Measurements from ENCODE around the gene UBE2L3.
"Not testable (repeated sequence)": the region's sequence is repeated elsewhere in the genome, so short reads cannot be mapped to it uniquely, and the experiment has no call there.

The UBE2L3 gene

DNA sequence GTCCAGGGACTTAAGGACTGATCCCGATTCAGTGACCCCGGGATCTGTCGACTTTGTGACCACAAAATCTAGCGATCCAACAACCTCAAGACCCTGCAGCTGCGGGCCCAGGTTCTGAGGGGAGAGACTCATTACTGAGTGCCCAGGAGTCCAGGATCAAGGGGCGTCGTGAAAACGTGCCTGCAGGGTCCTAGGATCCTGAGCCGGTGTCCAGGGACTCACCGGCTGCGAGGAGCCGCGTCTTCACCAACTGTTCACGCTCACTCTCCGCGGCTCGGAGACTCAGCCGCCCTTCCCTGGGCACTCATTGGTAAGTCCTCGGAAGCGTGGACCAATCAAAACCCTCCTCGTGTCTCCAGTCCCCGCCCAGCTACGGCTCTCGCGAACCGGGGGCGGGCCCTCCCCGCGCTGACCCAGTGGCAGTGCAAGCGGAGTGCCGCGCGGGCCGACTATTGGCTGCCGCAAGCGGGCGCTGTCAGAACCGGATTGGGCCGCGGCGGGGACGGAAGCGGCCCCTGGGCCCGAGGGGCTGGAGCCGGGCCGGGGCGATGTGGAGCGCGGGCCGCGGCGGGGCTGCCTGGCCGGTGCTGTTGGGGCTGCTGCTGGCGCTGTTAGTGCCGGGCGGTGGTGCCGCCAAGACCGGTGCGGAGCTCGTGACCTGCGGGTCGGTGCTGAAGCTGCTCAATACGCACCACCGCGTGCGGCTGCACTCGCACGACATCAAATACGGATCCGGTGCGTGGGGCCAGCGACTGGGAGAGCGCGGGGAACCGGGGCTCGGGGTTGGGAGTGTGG lies 74.5 kb downstream of the UBE2L3 start, which contains the start of gene SDF2L1:
TSS of gene SDF2L1 (plus strand) at position 514 of the 795 bp plus-strand sequence. CDS start at position 549, 35 bp downstream.
- in situ Hi-C loops (cut with HindIII; ENCODE audit: low pct_unique_long_range_greater_than_20kb, low sequenced_read_pairs), result no loop called here

DNA sequence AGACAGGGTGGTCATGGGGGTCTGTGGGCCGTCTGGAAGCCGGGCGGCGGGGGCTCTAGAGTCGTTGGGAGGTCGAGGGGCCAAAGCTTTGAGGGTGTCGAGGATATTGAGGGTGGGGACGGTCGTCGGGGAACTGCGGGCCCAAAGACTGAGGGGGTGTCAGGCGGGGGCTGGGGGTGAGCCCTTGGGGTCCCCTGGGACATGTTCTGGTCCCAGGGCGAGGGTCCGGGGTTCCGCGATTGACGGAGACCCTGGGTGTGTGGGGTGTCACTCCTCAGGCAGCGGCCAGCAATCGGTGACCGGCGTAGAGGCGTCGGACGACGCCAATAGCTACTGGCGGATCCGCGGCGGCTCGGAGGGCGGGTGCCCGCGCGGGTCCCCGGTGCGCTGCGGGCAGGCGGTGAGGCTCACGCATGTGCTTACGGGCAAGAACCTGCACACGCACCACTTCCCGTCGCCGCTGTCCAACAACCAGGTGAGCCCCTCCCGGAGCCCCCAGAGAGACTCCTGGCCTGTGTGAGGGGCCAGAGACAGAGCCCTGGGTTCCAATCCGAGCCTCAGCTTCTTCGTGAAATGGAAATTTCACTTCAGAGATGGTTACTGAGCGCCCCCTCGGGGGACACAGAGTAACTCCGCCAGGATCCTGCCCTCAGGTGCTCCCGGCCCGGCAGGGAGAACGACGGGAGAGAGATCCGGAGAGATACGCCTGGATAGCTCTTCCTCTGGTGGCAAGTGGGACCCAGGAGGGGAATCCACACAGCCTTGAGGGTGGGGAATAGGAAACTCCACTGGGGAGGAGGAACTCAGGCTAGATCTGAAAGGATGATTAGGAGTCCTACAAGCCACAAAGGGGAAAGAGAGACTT lies 75.3 kb downstream of the UBE2L3 start:
- in situ Hi-C loops (cut with HindIII; ENCODE audit: low pct_unique_long_range_greater_than_20kb, low sequenced_read_pairs), result no loop called here
- peak in 1 of 2 experiments; percentile 75 for DNase-seq (ENCODE audit: low read depth in 1 of 2, low spot score in 1 of 2)

More for the DNA sequence above, 74.5 kb downstream of the UBE2L3 start, which contains the start of gene SDF2L1:
- peak; percentile 95 to 98 for DNase-seq (ENCODE audit: low read depth in 1 of 2, low spot score in 1 of 2)
- no peak for TF ChIP-seq JUND (IDR thresholded peaks at IDR 0.05; ENCODE audit: low read depth)

GRCh38 chr22:21643533-21644357 lies 76.2 kb downstream of the UBE2L3 start:
- in situ Hi-C loops (cut with HindIII; ENCODE audit: low pct_unique_long_range_greater_than_20kb, low sequenced_read_pairs), result no loop called here
- TF ChIP-seq JUND (IDR thresholded peaks at IDR 0.05; ENCODE audit: low read depth), result no peak

More for the DNA sequence above, 75.3 kb downstream of the UBE2L3 start:
- TF ChIP-seq JUND (IDR thresholded peaks at IDR 0.05; ENCODE audit: low read depth), result no peak

DNA sequence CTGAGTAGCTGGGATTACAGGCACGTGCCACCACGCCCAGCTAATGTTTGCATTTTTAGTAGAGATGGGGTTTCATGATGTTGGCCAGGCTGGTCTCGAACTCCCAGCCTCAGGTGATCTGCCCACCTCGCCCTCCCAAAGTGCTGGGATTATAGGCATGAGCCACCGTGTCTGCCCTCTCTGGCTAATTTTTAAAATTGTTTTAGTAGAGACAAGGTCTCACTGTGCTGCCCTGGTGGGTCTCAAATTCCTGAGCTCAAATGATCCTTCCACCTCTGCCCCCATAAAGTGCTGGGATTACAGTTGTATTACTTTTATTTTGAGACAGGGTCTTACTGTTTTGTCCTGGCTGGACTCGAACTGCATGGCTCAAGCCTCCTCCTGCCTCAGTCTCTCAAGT lies 78.0 kb downstream of the UBE2L3 start:
- DNase-seq (ENCODE audit: low read depth in 1 of 2, low spot score in 1 of 2); in situ Hi-C loops (cut with HindIII; ENCODE audit: low pct_unique_long_range_greater_than_20kb, low sequenced_read_pairs): not testable (repeated sequence)

More at GRCh38 chr22:21643533-21644357, 76.2 kb downstream of the UBE2L3 start:
- DNase-seq (ENCODE audit: low read depth in 1 of 2, low spot score in 1 of 2), result no peak

- DNase-seq (ENCODE audit: low read depth in 1 of 2, low spot score in 1 of 2), result peak in 1 of 2 experiments; percentile 83
- in situ Hi-C loops (cut with HindIII; ENCODE audit: low pct_unique_long_range_greater_than_20kb, low sequenced_read_pairs), result no loop called here
- no peak for TF ChIP-seq JUND (IDR thresholded peaks at IDR 0.05; ENCODE audit: low read depth)
These were observed 79.4 kb downstream of the UBE2L3 start for GRCh38 chr22:21646608-21647590.

GRCh38 chr22:21650280-21650679 lies 82.8 kb downstream of the UBE2L3 start:
- DNase-seq (ENCODE audit: low read depth in 1 of 2, low spot score in 1 of 2), result no peak
- TF ChIP-seq JUND (IDR thresholded peaks at IDR 0.05; ENCODE audit: low read depth), result no peak
- in situ Hi-C loops (cut with HindIII; ENCODE audit: low pct_unique_long_range_greater_than_20kb, low sequenced_read_pairs), result no loop called here

- no peak for DNase-seq (ENCODE audit: low read depth in 1 of 2, low spot score in 1 of 2)
- no peak for TF ChIP-seq JUND (IDR thresholded peaks at IDR 0.05; ENCODE audit: low read depth)
- in situ Hi-C loops (cut with HindIII; ENCODE audit: low pct_unique_long_range_greater_than_20kb, low sequenced_read_pairs), result no loop called here
These were observed 83.5 kb downstream of the UBE2L3 start for GRCh38 chr22:21650823-21651520.

GRCh38 chr22:21651521-21652009 lies 84.1 kb downstream of the UBE2L3 start:
- in situ Hi-C loops (cut with HindIII; ENCODE audit: low pct_unique_long_range_greater_than_20kb, low sequenced_read_pairs), result no loop called here
- no peak for TF ChIP-seq JUND (IDR thresholded peaks at IDR 0.05; ENCODE audit: low read depth)
- DNase-seq (ENCODE audit: low read depth in 1 of 2, low spot score in 1 of 2), result no peak

DNA sequence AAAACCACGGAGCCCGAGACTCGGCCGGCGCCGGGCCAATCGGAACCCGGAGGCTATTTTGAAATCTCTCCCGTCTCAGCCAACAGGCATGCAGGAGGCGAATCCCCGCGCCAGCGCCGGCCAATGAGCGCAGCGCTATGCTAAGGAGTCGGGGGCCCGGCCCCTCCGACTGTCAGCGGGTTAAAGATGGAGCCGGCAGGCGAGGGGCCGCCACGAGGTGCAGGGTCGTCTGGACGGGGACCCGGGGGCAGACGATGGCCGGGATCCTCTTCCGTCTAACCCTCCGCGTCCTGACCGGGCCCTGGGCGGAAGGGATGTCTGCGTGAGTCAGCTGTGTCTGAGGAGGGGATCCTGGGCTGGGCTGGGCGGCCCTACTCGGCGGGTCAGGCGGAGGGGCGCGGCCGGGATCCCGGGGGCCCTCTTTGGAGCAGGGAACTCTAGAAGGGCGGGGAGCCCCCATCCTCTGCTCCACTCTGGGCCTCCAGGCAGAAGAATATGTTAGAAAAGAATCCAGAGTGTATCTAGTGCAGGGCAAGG lies 84.6 kb downstream of the UBE2L3 start:
- in situ Hi-C loops (cut with HindIII; ENCODE audit: low pct_unique_long_range_greater_than_20kb, low sequenced_read_pairs), result no loop called here
- DNase-seq (ENCODE audit: low read depth in 1 of 2, low spot score in 1 of 2), result peak; percentile 81 to 86

More for the DNA sequence above, 84.6 kb downstream of the UBE2L3 start:
- no peak for TF ChIP-seq JUND (IDR thresholded peaks at IDR 0.05; ENCODE audit: low read depth)

All from T47D (cell line).